Measurements from ENCODE around the gene FHOD1.

FHOD1 gene

GRCh38 chr16:67183627-67184452 lies 63.4 kb downstream of the FHOD1 start, which contains the start of gene MATCAP1 (continued):
- TF ChIP-seq ZNF768 (tag by site-specific recombination; IDR thresholded peaks at IDR 0.05) (no peak), ATF2 (tag by site-specific recombination; IDR thresholded peaks at IDR 0.05; ENCODE audit: low read depth) (peak; percentile 85), ZNF335 (tag by site-specific recombination; conservative IDR thresholded peaks at IDR 0.05) (peak; percentile 98), GLI2 (tag by site-specific recombination; IDR thresholded peaks at IDR 0.05; ENCODE audit: borderline replicate concordance, low read depth) (no peak), ZNF561 (tag by site-specific recombination; IDR thresholded peaks at IDR 0.05; ENCODE audit: borderline replicate concordance) (0 out of 2 replicates have a peak, but pooled peaks have one; percentile 67), CTCF (tag by site-specific recombination; IDR thresholded peaks at IDR 0.05) (0 out of 2 replicates have a peak, but pooled peaks have one; percentile 38), ZNF654 (tag by site-specific recombination; IDR thresholded peaks at IDR 0.05; ENCODE audit: low read depth) (no peak), ZNF600 (tag by site-specific recombination; IDR thresholded peaks at IDR 0.05) (peak; percentile 89), TSHZ1 (tag by site-specific recombination; IDR thresholded peaks at IDR 0.05; ENCODE audit: borderline replicate concordance) (no peak), ZNF518A (tag by site-specific recombination; conservative IDR thresholded peaks at IDR 0.05; ENCODE audit: low read depth) (no peak), ZBTB26 (tag by site-specific recombination; optimal IDR thresholded peaks at IDR 0.05) (peak; percentile 99)

Data from HEK293 (cell line).